Measurements from ENCODE around the gene UBE2B.

- TF ChIP-seq REST (tag by site-specific recombination; IDR thresholded peaks at IDR 0.05) (no peak), ZNF768 (tag by site-specific recombination; IDR thresholded peaks at IDR 0.05) (no peak), CTCF (tag by site-specific recombination; IDR thresholded peaks at IDR 0.05) (no peak)
Measured at GRCh38 chr5:134380346-134380745, 9.0 kb downstream of the UBE2B start.

Data from HEK293 (cell line).